H7 (cell line): Measurements from ENCODE around the gene PIK3R6. TPM values are rescaled to one million over a fixed set of nuclear protein-coding genes. Genes with fewer than 3 reads are reported as not detected.
"Not testable (repeated sequence)": the region's sequence is repeated elsewhere in the genome, so short reads cannot be mapped to it uniquely, and the experiment has no call there.

Source experiments
- DNase-seq: peaks from one replicate; pipeline ENCODE4 v3.0.0; 2012
- H3K27me3 ChIP-seq: 2 replicates; pipeline ENCODE4 v1.6.0; 2011; ENCODE audit warnings: mild to moderate bottlenecking, low read length; ENCODE audit not compliant: control insufficient read depth, insufficient read depth
- H3K36me3 ChIP-seq: replicated peaks from 2 replicates; pipeline ENCODE4 v1.5.1; 2011; ENCODE audit warnings: low read length; ENCODE audit not compliant: control insufficient read depth, insufficient read depth
- H3K4me3 ChIP-seq: 2 replicates; pipeline ENCODE4 v1.5.1; 2011; ENCODE audit warnings: low read depth, mild to moderate bottlenecking, control low read depth, low read length, moderate library complexity; ENCODE audit not compliant: insufficient read depth
- total RNA-seq: library from RNA; depleted of rRNA; stranded (reverse); fragments of >200 nt; shearing (Covaris generic); gene quantifications from 2 replicates; pipeline ENCODE4 v1.2.3, GENCODE V29; 2014

The PIK3R6 gene
- total RNA-seq, 1 experiment from 2014 or later, result 0.14 TPM

GRCh38 chr17:8822401-8823035 lies 45.0 kb downstream of the PIK3R6 start:
- Histone ChIP-seq H3K4me3 (no peak overlapping the region), H3K27me3 (no peaks in the 10 kb centered on the region), H3K36me3 (no peaks in the 10 kb centered on the region)
- no peak for DNase-seq

- H3K27me3 ChIP-seq, result no peaks in the 10 kb centered on the region
- DNase-seq, result no peak
- no peak overlapping the region for H3K4me3 ChIP-seq
- H3K36me3 ChIP-seq, result no peaks in the 10 kb centered on the region
Measured at GRCh38 chr17:8821446-8822105, 45.9 kb downstream of the PIK3R6 start.

GRCh38 chr17:8820311-8821010 lies 47.0 kb downstream of the PIK3R6 start:
- no peaks in the 10 kb centered on the region for H3K27me3 ChIP-seq
- H3K36me3 ChIP-seq, result no peaks in the 10 kb centered on the region
- H3K4me3 ChIP-seq, result no peak overlapping the region
- no peak for DNase-seq

- no peak overlapping the region for H3K4me3 ChIP-seq
- no peak for DNase-seq
Measured at GRCh38 chr17:8818654-8819330, 48.7 kb downstream of the PIK3R6 start.

GRCh38 chr17:8818047-8818446 lies 49.4 kb downstream of the PIK3R6 start:
- Histone ChIP-seq H3K27me3 (no peaks in the 10 kb centered on the region), H3K4me3 (no peak overlapping the region), H3K36me3 (no peaks in the 10 kb centered on the region)
- DNase-seq, result no peak

More at GRCh38 chr17:8818654-8819330, 48.7 kb downstream of the PIK3R6 start:
- Histone ChIP-seq H3K36me3 (no peaks in the 10 kb centered on the region), H3K27me3 (no peaks in the 10 kb centered on the region)

GRCh38 chr17:8806926-8807550 lies 60.4 kb downstream of the PIK3R6 start:
- Histone ChIP-seq H3K36me3 (no peaks in the 10 kb centered on the region), H3K4me3 (no peak overlapping the region), H3K27me3 (no peaks in the 10 kb centered on the region)
- no peak for DNase-seq

DNA sequence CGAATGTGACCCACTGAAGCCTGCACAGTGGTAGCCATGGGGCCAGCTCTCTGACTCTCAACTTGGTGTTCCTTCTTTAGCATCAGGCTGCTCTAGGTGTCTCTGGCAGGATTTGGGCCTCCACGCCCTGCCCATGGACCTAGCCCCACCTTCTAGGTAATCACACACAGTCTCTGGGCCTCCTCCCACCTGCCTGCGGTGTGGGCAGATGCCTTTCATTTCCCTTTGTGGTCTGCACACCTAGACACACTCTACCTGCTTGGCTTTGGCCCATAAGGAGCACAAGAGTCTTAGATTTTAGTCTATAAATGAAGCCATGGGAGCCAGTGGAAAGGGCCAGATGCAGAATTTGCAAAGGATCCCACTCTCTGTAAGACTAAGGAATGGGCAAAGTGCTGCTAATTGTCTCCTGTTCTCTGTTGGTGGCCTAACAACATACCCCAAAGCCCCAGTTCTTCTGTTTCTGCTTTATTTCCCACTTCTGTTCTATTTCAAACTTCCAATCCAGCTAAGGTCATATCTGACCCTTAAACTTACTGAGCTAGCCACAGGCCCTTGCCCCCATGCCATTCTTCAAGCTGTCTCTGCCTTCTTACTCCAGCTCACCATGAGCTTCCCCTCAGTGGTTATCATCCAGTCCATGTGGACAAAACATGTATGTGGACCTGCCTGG lies 61.1 kb downstream of the PIK3R6 start:
- Histone ChIP-seq H3K4me3 (no peak overlapping the region), H3K27me3 (no peaks in the 10 kb centered on the region), H3K36me3 (no peaks in the 10 kb centered on the region)
- no peak for DNase-seq

- H3K27me3 ChIP-seq, DNase-seq, H3K4me3 ChIP-seq, H3K36me3 ChIP-seq: not testable (repeated sequence)
Measured at GRCh38 chr17:8805396-8805795, 62.1 kb downstream of the PIK3R6 start.

DNA sequence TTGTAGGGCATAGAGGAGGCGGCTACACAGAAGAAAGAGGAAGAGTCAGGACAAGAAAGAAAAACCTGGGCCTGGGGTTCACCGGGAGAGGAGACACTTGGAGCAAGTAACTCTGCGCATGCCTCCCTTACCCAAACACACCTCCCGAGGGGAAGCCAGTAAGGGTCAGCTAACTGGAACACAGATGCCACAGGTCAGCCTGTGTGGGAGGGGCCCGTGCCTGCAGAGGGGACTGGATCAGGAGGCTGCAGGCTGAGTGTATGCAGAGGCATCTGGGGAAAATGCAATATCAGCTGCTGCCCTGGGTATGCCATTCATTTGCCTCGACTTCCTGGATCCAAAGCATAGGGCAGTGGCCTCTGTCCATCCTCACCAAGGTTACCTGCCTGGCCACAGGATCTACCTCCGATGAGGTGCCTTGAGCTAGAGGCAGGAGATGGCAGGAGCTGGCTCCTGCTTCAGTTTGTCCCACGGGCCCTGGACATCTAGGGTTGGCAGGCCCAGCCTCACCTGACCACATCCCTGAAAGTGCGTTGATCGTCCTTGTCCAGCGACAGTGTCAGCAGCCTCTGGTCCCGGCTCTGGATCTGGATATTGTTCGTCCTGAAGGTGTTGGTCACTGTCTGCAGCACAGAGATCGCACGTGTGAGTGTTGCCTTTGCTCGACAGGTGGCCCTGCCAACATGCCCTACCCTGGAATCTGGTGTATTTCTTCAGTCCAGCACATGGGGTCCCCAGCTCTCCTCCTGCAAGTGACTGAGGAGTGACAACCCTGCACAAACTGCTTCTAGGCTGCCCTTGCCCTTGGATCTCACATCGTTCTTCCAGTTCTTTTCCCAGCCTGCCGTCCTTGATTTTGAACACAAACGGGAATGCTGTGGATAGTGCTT lies 63.7 kb downstream of the PIK3R6 start:
- Histone ChIP-seq H3K27me3 (no peaks in the 10 kb centered on the region), H3K36me3 (no peaks in the 10 kb centered on the region), H3K4me3 (no peak overlapping the region)
- peak; percentile 52 for DNase-seq

GRCh38 chr17:8801135-8801840 lies 66.2 kb downstream of the PIK3R6 start:
- H3K36me3 ChIP-seq, result no peaks in the 10 kb centered on the region
- DNase-seq, result no peak

GRCh38 chr17:8800656-8801055 lies 66.8 kb downstream of the PIK3R6 start:
- DNase-seq, result no peak
- H3K27me3 ChIP-seq, result no peaks in the 10 kb centered on the region
- H3K36me3 ChIP-seq, result no peaks in the 10 kb centered on the region
- H3K4me3 ChIP-seq, result no peak overlapping the region

More at GRCh38 chr17:8801135-8801840, 66.2 kb downstream of the PIK3R6 start:
- no peaks in the 10 kb centered on the region for H3K27me3 ChIP-seq
- H3K4me3 ChIP-seq, result no peak overlapping the region

GRCh38 chr17:8799570-8800212 lies 67.8 kb downstream of the PIK3R6 start:
- H3K36me3 ChIP-seq, result no peaks in the 10 kb centered on the region
- no peak for DNase-seq
- peak overlapping the region; percentile 47; the same call in 1 of the 2 replicates for H3K4me3 ChIP-seq
- H3K27me3 ChIP-seq, result no peaks in the 10 kb centered on the region
